ENCODE measurements around the gene APLP2.
A peak's percentile ranks its signal among the peaks of the same experiment; 100 is the strongest.

APLP2 gene

GRCh38 chr11:130066338-130066737 is 3.4 kb upstream of the APLP2 start:
- no peak overlapping the region for H3K4me3 ChIP-seq (ENCODE audit: low read depth, low read length)
- TF ChIP-seq CTCF (IDR thresholded peaks at IDR 0.05; ENCODE audit: control insufficient read depth, extremely low read depth, insufficient read depth), result no peak
- DNase-seq (ENCODE audit: low read depth), result no peak

- TF ChIP-seq CTCF (IDR thresholded peaks at IDR 0.05; ENCODE audit: control insufficient read depth, extremely low read depth, insufficient read depth), result no peak
- H3K4me3 ChIP-seq (ENCODE audit: low read depth, low read length), result peak overlapping the region; percentile 70
- DNase-seq (ENCODE audit: low read depth), result no peak
These were observed 1.1 kb upstream of the APLP2 start for GRCh38 chr11:130068546-130068985.

GRCh38 chr11:130068986-130069658 is 572 bp upstream of the APLP2 start:
- no peak for DNase-seq (ENCODE audit: low read depth)
- peak overlapping the region; percentile 70 for H3K4me3 ChIP-seq (ENCODE audit: low read depth, low read length)
- TF ChIP-seq CTCF (IDR thresholded peaks at IDR 0.05; ENCODE audit: control insufficient read depth, extremely low read depth, insufficient read depth), result no peak

- TF ChIP-seq CTCF (IDR thresholded peaks at IDR 0.05; ENCODE audit: control insufficient read depth, extremely low read depth, insufficient read depth), result peak; percentile 27
- DNase-seq (ENCODE audit: low read depth), result no peak
These were observed 583 bp downstream of the APLP2 start for GRCh38 chr11:130070109-130070845.

GRCh38 chr11:130070846-130071200 is 1.1 kb downstream of the APLP2 start:
- H3K4me3 ChIP-seq (ENCODE audit: low read depth, low read length), result peak overlapping the region; percentile 70
- no peak for DNase-seq (ENCODE audit: low read depth)
- TF ChIP-seq CTCF (IDR thresholded peaks at IDR 0.05; ENCODE audit: control insufficient read depth, extremely low read depth, insufficient read depth), result no peak

More at GRCh38 chr11:130070109-130070845, 583 bp downstream of the APLP2 start:
- peak overlapping the region; percentile 70 for H3K4me3 ChIP-seq (ENCODE audit: low read depth, low read length)

- H3K4me3 ChIP-seq (ENCODE audit: low read depth, low read length), result peak overlapping the region; percentile 70
- DNase-seq (ENCODE audit: low read depth), result no peak
- TF ChIP-seq CTCF (IDR thresholded peaks at IDR 0.05; ENCODE audit: control insufficient read depth, extremely low read depth, insufficient read depth), result no peak
These were observed 1.6 kb downstream of the APLP2 start for GRCh38 chr11:130071211-130071712.

Data from LNCaP clone FGC (cell line).